Fibroblast of pulmonary artery (primary cell): ENCODE data around the gene C8B.
A peak's percentile ranks its signal among the peaks of the same experiment; 100 is the strongest.

Source experiments
- DNase-seq: peaks from one replicate; pipeline ENCODE4 v3.0.0-alpha.2; 2010; ENCODE audit warnings: low read depth
- H3K4me3 ChIP-seq: replicated peaks from 2 replicates; pipeline ENCODE4 v1.5.1; 2011; ENCODE audit warnings: low read depth, mild to moderate bottlenecking, control low read depth, low read length, moderate library complexity
- TF ChIP-seq, protein P1 (sequence below): IDR thresholded peaks from 2 replicates; pipeline ENCODE4 v1.5.1; 2011; ENCODE audit warnings: mild to moderate bottlenecking, control low read depth, low read length, inconsistent platforms; ENCODE audit errors: missing control alignments

The C8B gene

DNA sequence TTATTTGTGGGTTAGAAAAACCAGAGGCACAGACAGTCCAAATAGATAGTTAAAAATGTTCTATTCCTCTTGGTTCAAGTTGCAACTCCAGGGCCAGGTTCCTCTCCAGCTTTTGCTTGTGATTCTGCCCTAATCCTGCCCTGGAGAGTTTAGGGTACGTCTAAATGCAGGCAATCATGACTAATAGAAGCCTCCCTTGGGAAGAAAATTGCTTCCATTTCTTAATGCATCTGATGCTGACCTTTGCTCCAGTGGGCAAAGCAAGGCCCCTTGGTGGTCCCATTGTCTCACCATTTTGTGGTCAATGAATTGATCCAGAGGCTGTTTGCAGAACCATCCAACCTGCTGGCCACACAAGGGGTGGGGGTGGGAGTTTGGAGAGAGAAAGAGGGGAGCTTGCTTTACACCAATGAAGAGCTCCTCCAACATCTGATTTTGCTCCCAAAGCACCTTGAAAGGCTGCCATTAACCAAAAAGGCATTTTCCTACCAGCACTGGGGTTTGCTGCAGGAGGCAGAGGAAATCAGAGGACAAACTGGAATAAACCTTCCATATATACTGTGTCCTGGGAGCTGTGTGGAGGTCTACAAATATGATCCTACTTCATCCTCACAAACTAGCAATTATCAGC is 31.3 kb downstream of the C8B start:
- peak; percentile 31 for DNase-seq
- TF ChIP-seq, protein P1, sequence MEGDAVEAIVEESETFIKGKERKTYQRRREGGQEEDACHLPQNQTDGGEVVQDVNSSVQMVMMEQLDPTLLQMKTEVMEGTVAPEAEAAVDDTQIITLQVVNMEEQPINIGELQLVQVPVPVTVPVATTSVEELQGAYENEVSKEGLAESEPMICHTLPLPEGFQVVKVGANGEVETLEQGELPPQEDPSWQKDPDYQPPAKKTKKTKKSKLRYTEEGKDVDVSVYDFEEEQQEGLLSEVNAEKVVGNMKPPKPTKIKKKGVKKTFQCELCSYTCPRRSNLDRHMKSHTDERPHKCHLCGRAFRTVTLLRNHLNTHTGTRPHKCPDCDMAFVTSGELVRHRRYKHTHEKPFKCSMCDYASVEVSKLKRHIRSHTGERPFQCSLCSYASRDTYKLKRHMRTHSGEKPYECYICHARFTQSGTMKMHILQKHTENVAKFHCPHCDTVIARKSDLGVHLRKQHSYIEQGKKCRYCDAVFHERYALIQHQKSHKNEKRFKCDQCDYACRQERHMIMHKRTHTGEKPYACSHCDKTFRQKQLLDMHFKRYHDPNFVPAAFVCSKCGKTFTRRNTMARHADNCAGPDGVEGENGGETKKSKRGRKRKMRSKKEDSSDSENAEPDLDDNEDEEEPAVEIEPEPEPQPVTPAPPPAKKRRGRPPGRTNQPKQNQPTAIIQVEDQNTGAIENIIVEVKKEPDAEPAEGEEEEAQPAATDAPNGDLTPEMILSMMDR, result no peak
- no peak overlapping the region for H3K4me3 ChIP-seq

DNA sequence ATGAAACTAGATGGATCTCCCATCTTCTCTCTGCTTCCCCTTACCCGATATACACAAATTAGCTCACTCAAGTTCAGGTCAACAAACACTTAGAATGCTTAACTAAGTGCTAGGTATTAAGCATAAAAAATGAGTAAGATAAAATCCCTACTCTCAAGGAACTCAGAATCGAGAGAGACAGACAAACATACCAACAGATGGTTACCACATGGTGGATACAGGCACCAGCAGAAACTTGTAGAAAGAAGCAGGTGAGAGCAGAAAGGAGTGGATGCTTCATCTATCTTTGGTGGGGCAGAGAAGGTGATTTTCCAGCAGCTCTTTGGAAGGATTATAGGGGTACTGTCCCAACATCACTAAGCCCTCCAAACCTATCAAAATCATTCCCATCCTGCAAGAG is 32.2 kb downstream of the C8B start:
- DNase-seq, result no peak

DNA sequence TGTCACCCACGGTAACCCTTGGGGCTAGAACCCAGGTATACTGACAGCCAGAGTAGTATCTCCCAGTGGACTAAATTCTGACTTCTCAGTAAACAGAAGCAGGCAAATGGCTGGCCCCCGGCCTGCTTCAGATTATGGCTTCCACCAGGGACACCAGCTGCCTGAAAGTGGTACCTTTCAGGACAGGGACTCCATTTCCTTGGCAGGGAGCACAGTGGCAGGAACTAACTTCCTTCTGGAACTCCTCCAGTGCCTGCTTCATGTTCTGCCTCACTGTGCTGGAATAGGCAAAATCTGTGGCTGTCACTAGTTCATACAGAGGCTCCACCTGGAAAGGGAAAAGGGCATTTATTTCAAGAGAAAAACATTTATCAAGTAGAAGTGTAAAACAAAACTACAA is 32.7 kb downstream of the C8B start:
- TF ChIP-seq, protein P1, result no peak

More for the DNA sequence above, 32.2 kb downstream of the C8B start:
- H3K4me3 ChIP-seq, result no peak overlapping the region
- TF ChIP-seq, protein P1, result no peak

DNA sequence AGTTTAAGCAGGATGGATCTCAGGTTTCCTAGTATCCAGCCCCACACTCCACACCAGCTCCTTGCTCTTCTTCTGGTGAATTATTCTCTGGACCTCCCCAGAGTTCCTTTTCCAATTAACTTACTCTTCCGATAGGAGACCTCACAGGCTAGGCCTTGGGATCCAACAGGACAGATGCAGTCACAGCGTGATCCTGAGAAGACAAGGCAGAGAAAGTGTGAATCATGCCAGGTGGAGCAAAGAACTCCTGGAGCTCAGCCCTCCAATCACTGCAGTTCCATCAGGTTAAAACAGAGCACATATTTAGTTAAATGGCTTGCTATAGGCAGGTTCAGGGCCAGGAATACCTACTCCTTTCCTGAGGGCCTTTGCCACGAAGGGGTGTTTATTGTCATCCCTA is 34.1 kb downstream of the C8B start:
- no peak overlapping the region for H3K4me3 ChIP-seq
- no peak for DNase-seq
- TF ChIP-seq, protein P1, result no peak

More for the DNA sequence above, 32.7 kb downstream of the C8B start:
- H3K4me3 ChIP-seq, result no peak overlapping the region
- no peak for DNase-seq

DNA sequence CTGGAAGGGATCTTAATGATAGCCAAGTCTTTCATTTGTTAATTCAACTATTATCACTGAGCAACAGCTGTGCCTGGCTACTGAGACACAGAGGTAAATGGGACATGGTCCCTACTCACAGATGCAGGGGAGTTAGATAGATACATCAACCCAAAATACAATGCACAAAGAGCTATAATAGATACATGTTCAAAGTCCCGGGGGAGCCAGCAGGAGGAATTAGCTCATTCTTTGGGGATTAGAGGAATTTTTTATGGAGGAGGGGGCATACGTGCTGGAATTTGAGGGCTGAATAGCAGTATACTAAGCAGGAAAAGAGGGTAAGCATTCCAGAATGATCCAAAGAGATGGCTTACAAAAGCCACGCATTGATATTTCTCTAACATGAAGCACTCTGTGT is 34.6 kb downstream of the C8B start:
- DNase-seq, result no peak
- no peak overlapping the region for H3K4me3 ChIP-seq
- TF ChIP-seq, protein P1, result no peak

DNA sequence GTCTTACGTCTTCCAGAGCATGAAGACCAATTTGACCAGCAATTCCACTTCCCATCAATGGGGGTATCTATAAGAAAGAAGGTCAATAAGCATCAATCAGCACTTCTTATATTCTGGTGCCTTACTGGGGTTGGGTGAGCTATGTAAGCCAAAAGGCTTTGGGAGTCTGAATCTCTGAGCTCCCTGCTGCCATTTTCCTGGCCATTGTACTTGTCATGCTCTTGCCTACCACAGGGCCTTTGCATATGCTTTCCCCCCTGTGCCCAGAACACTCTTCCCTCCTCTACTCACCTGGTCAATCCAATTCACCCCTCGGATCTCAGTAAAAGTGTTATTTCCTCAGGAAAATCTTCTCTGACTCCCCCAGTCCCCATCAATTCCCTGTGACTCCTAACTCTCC is 36.3 kb downstream of the C8B start:
- TF ChIP-seq, protein P1, result no peak
- DNase-seq, result no peak

DNA sequence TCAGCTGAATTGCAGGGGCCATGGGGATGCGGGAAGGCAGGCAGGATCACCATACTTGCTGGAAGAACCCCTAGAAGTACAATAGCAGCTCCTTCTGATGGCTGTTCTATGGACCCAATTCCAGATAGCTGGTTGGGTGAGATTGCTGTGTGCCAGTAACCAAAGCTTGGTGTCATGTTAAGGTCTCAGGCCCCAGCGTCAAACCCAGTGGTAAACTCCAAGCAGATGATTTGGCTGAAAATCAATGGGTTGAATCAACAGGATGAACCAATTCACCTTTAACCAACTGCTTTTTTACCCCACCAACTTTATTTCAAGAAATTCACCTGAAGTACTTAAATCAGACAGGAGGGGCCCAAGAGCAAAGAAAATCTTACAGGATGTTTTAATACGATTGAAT is 37.8 kb downstream of the C8B start:
- DNase-seq, result no peak
- TF ChIP-seq, protein P1, result no peak
- no peak overlapping the region for H3K4me3 ChIP-seq

More for the DNA sequence above, 36.3 kb downstream of the C8B start:
- H3K4me3 ChIP-seq, result no peak overlapping the region
